Measurements from ENCODE around the gene EGR2.

The EGR2 gene

GRCh38 chr10:62815381-62816075, 638 bp downstream of the EGR2 start:
- TF ChIP-seq ARNTL (CRISPR knock-in tag; IDR thresholded peaks at IDR 0.05; ENCODE audit: borderline replicate concordance, low read depth) (no peak), SNAI2 (CRISPR knock-in tag; IDR thresholded peaks at IDR 0.05) (no peak), ZNF70 (CRISPR knock-in tag; IDR thresholded peaks at IDR 0.05) (no peak), TOX (CRISPR knock-in tag; IDR thresholded peaks at IDR 0.05; ENCODE audit: borderline replicate concordance) (no peak), ZNF8 (CRISPR knock-in tag; IDR thresholded peaks at IDR 0.05) (no peak), RARB (CRISPR knock-in tag; IDR thresholded peaks at IDR 0.05) (no peak), TCF4 (CRISPR knock-in tag; IDR thresholded peaks at IDR 0.05; ENCODE audit: borderline replicate concordance) (no peak)
- TF ChIP-seq, protein P1, sequence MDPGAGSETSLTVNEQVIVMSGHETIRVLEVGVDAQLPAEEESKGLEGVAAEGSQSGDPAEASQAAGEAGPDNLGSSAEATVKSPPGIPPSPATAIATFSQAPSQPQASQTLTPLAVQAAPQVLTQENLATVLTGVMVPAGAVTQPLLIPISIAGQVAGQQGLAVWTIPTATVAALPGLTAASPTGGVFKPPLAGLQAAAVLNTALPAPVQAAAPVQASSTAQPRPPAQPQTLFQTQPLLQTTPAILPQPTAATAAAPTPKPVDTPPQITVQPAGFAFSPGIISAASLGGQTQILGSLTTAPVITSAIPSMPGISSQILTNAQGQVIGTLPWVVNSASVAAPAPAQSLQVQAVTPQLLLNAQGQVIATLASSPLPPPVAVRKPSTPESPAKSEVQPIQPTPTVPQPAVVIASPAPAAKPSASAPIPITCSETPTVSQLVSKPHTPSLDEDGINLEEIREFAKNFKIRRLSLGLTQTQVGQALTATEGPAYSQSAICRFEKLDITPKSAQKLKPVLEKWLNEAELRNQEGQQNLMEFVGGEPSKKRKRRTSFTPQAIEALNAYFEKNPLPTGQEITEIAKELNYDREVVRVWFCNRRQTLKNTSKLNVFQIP (CRISPR knock-in tag; IDR thresholded peaks at IDR 0.05; ENCODE audit: borderline replicate concordance, low read depth) = no peak

GRCh38 chr10:62814756-62815380, 1.3 kb downstream of the EGR2 start:
- ATAC-seq = no peak
- TF ChIP-seq CSDC2 (CRISPR knock-in tag; IDR thresholded peaks at IDR 0.05) (no peak), SNAI2 (CRISPR knock-in tag; IDR thresholded peaks at IDR 0.05) (no peak), CREB5 (CRISPR knock-in tag; IDR thresholded peaks at IDR 0.05; ENCODE audit: low read depth) (no peak), OSR1 (CRISPR knock-in tag; IDR thresholded peaks at IDR 0.05) (no peak), ARNTL (CRISPR knock-in tag; IDR thresholded peaks at IDR 0.05; ENCODE audit: borderline replicate concordance, low read depth) (no peak)

More at GRCh38 chr10:62815381-62816075, 638 bp downstream of the EGR2 start:
- ATAC-seq = no peak

DNA sequence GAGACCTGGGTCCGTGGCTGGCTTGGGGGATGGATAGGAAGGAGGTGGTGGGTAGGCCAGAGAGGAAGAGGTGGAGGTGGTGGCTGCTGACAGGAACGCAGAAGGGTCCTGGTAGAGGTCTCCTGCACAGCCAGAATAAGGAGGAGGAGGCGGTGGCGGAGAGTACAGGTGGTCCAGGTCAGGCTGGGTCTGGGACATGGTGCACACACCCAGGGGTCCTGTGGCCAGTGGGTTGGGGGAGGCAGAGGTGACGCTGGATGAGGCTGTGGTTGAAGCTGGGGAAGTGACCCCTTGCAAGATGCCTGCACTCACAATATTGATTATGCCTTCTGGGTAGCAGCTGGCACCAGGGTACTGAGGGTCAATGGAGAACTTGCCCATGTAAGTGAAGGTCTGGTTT, 2.2 kb downstream of the EGR2 start:
- no peak for ATAC-seq
- TF ChIP-seq ZC3H10 (CRISPR knock-in tag; IDR thresholded peaks at IDR 0.05) (no peak), ZNF70 (CRISPR knock-in tag; IDR thresholded peaks at IDR 0.05) (no peak), SNAI2 (CRISPR knock-in tag; IDR thresholded peaks at IDR 0.05) (no peak), CSDC2 (CRISPR knock-in tag; IDR thresholded peaks at IDR 0.05) (no peak), GLIS3 (CRISPR knock-in tag; IDR thresholded peaks at IDR 0.05) (no peak), ARNTL (CRISPR knock-in tag; IDR thresholded peaks at IDR 0.05; ENCODE audit: borderline replicate concordance, low read depth) (no peak), TOX (CRISPR knock-in tag; IDR thresholded peaks at IDR 0.05; ENCODE audit: borderline replicate concordance) (no peak)
- TF ChIP-seq, protein P2, sequence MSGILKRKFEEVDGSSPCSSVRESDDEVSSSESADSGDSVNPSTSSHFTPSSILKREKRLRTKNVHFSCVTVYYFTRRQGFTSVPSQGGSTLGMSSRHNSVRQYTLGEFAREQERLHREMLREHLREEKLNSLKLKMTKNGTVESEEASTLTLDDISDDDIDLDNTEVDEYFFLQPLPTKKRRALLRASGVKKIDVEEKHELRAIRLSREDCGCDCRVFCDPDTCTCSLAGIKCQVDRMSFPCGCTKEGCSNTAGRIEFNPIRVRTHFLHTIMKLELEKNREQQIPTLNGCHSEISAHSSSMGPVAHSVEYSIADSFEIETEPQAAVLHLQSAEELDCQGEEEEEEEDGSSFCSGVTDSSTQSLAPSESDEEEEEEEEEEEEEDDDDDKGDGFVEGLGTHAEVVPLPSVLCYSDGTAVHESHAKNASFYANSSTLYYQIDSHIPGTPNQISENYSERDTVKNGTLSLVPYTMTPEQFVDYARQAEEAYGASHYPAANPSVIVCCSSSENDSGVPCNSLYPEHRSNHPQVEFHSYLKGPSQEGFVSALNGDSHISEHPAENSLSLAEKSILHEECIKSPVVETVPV (CRISPR knock-in tag; IDR thresholded peaks at IDR 0.05) = no peak

DNA sequence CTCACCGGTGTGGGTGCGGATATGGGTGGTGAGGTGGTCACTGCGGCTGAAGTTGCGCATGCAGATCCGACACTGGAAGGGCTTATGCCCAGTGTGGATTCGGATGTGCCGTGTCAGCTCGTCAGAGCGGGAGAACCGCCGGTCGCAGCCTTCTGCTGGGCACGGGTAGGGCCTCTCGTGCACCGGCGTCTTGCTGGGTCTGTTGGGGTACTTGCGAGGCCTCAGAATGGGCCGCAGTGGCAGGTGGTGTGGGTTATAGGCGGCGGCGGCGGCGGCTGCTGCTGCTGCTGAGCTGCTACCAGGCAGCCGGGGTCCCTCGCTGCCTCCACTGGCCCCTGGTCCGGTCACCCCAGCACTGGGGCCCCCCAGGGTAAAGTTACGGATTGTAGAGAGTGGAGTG, 2.7 kb downstream of the EGR2 start:
- ATAC-seq = no peak
- no peak for TF ChIP-seq ZNF70 (CRISPR knock-in tag; IDR thresholded peaks at IDR 0.05)
- TF ChIP-seq, protein P3, sequence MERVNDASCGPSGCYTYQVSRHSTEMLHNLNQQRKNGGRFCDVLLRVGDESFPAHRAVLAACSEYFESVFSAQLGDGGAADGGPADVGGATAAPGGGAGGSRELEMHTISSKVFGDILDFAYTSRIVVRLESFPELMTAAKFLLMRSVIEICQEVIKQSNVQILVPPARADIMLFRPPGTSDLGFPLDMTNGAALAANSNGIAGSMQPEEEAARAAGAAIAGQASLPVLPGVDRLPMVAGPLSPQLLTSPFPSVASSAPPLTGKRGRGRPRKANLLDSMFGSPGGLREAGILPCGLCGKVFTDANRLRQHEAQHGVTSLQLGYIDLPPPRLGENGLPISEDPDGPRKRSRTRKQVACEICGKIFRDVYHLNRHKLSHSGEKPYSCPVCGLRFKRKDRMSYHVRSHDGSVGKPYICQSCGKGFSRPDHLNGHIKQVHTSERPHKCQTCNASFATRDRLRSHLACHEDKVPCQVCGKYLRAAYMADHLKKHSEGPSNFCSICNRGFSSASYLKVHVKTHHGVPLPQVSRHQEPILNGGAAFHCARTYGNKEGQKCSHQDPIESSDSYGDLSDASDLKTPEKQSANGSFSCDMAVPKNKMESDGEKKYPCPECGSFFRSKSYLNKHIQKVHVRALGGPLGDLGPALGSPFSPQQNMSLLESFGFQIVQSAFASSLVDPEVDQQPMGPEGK (CRISPR knock-in tag; IDR thresholded peaks at IDR 0.05; ENCODE audit: borderline replicate concordance) = no peak
- TF ChIP-seq BACH2 (CRISPR knock-in tag; IDR thresholded peaks at IDR 0.05; ENCODE audit: borderline replicate concordance) = no peak
- no peak for TF ChIP-seq ZFP30 (CRISPR knock-in tag; IDR thresholded peaks at IDR 0.05)

DNA sequence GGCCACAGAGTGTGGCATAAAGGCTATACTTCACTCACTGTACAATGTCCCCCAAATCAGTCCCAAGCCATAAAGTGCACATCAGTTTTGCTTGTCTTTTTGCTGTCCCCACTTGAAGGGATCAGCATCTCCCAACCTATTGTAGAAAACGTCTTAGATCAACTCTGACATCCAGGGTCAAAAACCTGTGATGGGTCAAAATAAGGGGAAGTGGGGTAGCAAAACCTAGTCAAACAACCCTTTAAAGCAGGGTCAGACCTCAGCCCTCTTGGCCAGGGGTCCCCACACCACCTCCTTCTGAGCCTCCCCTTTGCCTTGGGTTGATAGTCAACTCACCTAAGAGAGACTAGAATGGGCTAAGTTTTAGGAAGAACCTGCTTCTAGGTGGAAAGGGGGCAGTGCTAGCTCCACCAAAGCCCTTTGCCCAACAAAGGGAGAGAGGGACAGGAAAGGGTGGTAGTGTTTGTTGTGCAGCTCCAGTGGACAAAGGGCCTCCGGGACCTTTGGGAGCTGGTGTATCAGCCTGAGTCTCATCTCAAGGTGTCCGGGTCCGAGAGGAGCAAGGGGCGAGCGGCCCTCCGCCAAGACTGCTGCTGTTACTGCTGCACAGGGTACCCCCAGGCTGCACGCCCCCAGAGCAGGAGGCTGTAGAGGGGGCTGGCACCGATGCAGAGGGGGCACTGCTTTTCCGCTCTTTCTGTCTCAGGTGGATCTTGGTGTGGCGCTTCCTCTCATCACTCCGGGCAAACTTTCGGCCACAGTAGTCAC, 3.3 kb downstream of the EGR2 start:
- no peak for ATAC-seq
- TF ChIP-seq RARB (CRISPR knock-in tag; IDR thresholded peaks at IDR 0.05) (no peak), OSR1 (CRISPR knock-in tag; IDR thresholded peaks at IDR 0.05) (no peak), CSDC2 (CRISPR knock-in tag; IDR thresholded peaks at IDR 0.05) (no peak)
- TF ChIP-seq, protein P4, sequence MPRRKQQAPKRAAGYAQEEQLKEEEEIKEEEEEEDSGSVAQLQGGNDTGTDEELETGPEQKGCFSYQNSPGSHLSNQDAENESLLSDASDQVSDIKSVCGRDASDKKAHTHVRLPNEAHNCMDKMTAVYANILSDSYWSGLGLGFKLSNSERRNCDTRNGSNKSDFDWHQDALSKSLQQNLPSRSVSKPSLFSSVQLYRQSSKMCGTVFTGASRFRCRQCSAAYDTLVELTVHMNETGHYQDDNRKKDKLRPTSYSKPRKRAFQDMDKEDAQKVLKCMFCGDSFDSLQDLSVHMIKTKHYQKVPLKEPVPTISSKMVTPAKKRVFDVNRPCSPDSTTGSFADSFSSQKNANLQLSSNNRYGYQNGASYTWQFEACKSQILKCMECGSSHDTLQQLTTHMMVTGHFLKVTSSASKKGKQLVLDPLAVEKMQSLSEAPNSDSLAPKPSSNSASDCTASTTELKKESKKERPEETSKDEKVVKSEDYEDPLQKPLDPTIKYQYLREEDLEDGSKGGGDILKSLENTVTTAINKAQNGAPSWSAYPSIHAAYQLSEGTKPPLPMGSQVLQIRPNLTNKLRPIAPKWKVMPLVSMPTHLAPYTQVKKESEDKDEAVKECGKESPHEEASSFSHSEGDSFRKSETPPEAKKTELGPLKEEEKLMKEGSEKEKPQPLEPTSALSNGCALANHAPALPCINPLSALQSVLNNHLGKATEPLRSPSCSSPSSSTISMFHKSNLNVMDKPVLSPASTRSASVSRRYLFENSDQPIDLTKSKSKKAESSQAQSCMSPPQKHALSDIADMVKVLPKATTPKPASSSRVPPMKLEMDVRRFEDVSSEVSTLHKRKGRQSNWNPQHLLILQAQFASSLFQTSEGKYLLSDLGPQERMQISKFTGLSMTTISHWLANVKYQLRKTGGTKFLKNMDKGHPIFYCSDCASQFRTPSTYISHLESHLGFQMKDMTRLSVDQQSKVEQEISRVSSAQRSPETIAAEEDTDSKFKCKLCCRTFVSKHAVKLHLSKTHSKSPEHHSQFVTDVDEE (CRISPR knock-in tag; IDR thresholded peaks at IDR 0.05) = no peak
- TF ChIP-seq, protein P3 (CRISPR knock-in tag; IDR thresholded peaks at IDR 0.05; ENCODE audit: borderline replicate concordance) = no peak

Data from SK-N-SH treated with all-trans-retinoic acid at 6 μM for 48 hours (cell line).